ENCODE measurements around the gene RNF157.

Gene RNF157

DNA sequence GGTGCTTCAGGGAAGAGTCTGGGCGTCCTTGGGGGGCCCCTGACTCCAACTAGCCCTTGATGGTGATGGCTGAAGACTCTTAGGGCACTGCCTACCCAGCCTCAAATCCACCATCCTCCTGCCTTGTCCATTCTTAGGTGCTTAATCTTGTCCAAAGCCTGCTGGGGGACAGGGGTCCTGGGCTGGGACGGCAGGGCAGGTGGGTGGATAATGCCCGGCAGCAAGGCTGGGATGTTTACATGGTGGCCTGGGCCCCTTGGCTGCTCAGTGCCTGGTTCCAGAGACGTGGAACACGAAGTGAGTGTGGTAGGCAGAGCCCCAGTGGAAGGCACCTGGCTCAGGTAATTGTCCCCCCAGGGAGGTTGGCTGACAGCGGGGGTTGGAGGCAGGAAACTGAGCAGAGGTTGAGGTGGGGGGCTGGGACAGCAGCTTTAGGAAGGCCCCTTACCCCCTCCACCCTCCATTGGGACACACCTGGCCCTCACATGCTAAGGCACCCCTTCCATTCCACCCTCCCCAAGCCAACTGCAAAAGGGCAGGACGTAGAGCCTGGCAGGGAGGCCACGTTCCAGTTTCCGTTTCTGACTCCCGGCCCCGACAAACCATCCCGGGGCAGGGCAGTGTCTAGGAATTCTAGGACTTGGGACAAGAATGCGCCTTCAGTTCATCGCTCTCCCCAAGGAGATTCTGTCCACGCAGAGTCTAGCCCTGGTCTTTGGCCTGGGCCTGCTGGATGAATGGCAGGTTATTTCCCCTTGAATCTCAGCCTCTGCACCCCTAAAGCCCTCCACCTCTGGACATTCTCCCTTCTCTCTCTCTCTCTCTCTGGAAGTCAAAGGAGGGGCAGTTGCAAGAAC is 101.2 kb downstream of the RNF157 start:
- peak; percentile 72 for DNase-seq

DNA sequence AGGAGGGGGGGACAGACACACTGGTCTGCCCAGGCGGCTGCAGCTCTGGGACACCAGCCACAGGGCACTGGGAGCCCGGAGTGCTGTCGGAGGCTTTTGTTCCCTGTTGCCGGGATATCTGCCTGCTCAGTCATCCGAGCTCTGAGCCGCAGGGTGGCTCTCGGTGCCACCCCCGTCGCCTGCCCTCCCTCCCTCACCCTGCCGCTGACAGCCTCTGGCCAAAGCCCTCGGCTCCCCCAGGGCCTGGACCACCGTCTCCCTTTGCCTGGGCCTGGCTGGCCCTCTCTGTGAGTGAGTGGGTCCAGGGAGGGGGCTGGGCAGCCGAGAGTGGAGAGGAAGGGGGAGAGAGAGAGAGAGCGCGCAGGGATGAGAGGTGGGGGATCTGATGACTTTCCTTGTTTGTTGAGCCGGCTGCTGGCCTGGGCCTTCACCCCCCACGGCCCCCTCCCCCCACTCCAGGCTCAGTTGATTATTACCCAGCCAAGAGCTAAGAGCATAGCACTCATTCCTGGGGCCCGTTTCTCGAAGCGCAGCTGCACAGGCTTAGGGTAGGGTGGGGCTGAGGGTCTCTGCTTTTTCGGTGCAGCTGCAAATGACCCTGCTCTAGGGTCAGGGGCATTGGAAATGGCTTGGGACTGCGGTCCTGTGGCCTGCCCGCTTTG is 101.9 kb downstream of the RNF157 start:
- peak; percentile 93 for DNase-seq

DNA sequence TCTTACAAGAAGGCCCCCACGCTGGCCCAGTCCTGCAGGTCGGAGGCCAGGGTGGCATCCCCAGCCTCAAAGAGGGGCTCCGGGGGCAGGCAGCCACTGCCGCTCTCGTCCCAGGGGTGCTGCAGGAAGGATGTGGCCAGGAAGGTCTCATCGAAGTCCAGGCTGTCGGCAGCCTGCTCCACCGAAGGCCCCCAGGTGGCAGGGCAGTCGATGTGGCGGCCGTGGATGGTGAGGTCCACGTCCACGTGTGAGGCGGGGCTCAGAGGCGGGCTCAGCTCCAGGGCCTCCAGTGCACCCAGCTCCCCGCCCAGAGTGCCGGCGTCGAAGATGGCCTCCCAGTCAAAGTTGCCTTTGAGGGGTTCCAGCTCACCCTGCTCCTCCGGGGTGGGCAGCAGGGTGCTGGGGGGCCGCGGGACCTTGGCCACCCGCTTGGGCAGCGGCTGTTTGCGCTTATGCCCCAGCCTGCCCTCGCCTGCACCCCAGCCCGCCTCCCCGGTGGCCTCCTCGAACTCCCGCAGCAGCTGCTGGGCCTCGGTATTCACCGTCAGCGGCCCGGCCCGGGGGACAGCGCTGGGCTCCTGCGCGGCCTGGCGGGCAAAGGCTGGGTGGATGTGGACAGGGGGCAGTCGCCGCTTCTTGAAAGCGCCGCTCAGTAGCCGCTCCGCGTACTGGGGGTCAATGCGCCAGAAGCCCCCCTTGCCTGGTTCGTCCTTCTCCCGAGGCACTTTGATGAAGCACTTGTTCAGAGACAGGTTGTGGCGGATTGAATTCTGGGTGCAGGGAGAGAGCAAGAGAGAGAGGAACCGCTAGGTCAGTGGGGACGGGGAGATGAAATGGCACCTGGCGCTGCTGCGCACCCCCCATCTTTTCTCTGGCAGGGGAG is 102.7 kb downstream of the RNF157 start:
- DNase-seq, result peak; percentile 39

DNA sequence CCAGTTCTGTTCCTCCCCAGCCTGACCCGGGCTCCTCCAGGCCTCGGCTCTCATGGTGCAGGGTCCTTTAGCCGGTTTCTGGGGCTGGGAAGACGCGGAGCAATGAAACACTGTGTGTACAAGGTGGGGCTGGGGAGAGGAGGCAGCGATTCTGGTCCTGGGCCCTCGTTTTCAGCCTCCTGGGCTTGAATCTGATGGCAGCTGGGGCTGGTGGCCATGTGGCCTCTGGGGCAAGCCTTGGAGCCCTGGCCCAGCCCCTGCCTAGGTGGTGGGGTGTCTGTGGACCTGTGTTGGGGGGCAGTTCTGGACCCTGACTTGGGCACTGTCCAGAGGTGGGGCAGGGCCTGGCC is 103.3 kb downstream of the RNF157 start:
- peak; percentile 46 for DNase-seq

DNA sequence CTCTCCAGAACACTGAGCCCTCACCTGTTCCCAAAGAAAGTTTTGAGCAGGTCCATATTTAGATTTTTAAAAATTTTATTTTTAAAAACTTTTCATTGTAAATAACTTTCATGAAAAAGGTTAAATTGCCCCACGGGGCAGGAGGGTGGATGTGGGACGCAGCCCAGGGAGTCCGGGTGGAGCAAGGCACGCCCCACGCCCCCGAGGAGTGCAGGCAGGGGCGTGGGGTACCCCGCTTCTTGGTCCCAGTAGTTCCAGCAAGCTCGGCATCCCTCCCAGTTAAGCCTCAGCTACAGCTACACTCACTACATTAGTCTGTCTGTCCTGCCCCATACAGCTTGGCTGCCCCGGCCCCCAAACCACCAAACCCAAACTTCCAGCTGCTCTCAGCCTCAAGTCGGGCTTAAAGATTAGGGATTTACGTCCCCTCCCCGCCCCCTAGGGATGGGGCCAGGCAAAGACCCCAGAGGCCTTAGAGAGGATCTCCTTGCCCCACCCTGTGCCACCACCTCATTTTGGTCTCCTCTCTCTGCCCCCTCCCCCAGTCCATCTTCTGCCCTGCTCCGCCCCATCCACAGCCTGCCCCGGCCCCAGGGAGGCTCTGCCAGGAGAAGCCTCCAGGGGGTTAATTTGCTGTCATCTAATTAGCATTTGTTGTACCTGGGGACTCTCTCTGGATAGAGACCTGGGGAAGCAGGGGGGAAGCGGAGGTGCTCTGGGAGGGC is 103.9 kb downstream of the RNF157 start:
- DNase-seq, result peak; percentile 46

DNA sequence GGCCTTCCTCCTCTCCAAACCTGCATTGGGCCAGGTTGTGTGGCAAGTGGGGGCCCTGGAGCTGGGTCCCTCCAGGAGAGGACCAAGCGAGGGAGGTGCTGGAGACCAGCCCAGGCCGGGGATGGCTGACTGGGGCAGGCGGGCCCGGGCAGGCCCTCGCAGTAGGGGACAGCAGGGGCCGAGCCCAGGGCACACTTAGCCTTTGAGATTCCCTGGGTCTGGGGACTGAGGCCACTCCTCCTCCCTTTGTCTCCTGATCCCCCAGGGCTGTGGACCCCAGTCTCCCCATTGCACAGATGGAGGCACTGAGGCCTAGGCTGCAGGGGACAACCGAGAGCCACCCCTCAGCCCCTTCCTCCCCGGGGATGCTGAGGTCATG is 104.5 kb downstream of the RNF157 start:
- DNase-seq, result peak; percentile 29

DNA sequence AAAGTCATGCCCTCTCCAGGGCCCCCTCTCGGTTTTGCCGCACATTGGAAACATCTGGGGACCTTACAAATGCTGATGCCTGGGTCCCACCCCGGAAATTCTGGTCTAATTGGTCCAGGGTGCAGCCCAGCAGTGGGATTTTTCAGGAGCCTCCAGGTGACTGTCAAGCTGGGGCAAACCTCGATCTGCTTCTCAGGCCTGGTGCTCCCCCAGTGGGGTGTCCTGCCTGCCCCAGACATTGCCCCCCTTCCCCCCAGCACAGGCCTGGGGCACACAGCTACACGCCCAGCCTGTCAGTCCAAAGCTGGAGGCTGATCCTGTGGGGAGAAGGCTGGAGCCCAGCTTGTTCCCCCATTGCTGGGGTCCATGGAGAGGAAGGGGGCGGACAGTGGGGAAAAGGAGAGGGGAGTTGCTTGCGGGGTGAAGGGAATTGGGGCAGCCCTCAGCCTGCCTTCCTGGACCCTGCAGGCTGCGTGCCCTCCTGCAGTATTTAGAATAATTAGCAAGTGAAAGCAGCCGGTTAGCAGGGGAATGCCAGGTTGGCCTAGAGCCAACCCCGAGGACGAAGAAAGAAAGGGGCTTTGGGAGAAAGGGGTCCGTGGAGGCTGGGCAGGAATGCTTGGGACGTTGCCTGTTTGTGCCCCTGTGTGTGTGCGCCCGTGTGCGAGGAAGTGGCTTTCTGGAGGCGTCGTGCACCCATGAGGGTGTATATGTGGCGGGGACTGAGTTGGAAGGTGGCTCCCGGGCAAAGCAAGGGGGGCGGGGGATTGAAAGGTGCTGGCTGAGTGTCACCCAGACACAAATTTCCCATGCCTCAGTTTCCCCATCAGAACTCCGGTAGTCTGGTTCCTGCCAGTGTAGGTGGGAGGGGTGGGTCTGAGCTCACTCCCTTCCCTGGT is 105.1 kb downstream of the RNF157 start:
- DNase-seq, result no peak

DNA sequence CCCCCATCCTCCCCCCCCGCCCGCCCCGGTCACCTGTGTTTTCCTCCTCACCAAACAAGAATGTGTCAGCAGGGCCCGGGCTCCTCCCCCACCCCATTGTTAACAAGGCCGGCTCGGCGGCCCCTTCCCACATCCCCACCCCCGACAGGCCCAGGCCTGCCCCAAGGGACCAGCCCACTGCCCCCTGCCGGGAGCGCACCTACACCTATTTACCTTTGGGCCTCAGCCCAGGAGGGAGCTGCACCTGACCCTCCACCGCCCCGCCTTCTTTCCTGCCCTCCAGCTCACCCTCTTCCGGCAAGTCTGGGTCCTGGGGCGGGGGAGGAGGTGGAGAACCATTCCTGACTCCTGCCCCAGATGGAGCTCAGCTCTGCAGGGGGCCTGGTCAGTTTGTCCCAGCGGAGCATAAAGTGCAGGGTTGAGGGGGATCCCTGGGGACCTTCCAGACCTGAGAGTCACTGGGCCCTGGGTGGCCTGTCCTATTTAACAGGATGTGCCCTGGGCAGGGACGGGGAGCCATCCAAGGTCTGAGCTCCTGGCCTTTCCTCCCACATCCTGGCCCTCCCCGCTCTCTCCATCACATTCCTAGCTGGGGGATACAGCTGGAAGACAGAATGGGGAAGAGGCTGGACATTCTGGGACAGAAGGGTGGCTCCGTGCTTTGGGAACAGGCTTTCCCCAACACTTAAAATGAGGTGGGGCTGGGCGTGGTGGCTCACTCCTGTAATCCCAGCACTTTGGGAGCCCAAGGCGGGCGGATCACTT is 107.5 kb downstream of the RNF157 start:
- DNase-seq, result peak; percentile 96

DNA sequence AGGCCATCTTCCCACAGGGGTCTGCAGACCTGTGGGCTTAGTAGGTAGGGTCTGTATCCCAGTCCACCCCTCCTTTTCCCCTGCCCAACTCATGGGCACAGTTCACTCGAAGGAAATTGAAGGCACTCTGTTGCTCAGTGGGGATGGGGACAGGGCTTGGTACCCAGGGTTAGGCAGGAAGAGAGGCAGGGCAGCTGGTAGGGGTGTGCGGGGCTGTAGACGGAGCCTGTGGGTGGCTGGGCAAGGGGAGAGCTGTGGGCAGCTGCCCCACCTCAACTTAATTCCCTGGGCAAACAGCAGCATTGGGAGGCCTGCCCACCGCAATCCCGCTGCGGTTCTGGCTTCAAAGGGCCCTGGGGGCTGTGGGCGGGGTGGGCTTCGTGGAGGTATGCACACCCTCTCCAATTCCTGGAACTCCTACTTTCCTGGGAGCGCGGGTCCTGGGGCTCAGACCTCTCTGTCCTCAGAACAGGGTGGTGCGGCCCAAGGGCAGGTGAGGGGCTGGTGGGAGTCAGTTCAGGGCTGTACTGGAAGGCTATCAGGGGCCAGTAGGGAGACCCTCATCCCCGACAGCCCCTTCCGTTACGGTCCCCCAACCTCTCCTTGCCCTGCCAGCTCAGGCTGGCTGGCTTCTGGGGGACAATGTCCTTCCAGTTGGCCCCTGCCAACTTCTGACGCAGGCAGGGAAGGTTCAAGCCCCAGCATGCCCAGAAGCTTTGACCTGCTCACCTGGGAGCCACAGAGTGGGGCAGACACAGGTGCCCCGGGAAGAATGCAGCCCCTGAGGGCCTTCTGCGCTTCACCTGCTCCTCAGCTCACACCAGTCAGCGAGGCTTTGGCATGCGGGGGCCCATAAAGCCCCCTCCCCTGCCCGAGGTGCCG is 108.4 kb downstream of the RNF157 start:
- peak; percentile 89 for DNase-seq

DNA sequence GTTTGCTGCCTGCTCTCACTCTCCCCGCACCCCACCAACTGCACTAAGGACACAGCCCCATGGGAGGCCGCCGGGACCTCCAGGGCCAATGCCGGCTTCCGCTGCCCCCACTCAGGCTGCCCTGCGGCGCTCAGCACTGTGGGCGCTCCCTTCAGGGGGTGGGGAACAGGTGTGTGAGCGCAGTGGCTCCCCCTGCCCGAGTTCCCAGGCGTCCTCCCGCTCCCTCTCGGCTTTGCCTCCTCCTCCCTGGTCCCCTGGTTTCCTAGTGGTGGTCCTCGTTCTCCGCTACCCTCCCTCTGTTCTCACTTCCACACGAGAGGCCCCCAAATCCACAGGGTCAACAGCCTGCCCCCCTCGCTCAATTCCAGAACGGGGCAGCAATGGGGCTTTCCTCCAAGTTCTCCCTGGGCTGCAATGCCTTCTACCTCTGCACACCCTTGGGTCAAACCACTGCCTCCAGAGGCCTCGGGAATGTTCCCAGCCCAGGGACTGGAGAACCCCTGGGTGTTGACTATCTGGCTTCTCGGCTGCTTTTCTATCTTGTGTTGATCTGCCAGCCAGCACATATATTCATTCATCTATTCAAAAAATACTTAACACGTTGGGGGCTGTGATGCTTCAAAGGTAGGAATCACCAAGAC is 109.1 kb downstream of the RNF157 start:
- peak; percentile 38 for DNase-seq

DNA sequence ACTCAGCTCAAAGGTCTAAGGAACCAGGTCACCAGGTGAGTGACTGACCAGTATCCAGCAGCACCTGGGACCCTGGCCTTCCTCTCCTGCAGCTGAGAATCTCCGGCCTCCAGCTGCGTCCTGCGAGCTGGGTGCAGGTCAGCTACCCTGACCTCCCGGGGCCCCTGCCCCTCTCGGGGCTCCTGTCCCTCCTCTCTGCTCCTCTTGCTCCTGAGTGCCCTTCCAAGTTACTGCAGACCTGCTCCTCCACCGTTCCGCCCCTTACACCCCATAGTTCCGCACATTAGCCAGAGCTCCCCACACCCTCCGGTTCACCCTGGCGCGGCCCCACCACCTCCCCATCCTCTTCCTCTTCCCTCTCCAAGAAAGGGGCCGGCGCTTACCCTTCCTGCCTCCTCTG is 109.8 kb downstream of the RNF157 start:
- no peak for DNase-seq

DNA sequence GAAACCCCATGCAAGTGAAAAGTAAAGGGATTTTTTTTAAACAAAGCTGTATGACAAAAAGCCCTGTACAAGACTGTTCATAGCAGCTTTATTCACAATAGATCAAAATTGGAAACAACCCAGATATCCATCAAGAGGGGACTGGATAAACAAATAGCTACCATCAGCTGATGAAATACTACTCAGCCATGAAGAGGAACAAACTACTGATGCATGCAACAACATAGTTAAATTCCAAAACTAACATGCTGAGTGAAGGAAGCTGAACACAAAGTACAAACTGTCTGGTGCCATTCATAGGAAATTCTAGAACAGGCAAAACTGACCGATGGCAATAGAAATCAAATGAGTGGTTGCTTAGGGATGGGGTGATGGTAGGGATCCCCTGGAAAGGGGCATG is 114.4 kb downstream of the RNF157 start:
- DNase-seq, result no peak

DNA sequence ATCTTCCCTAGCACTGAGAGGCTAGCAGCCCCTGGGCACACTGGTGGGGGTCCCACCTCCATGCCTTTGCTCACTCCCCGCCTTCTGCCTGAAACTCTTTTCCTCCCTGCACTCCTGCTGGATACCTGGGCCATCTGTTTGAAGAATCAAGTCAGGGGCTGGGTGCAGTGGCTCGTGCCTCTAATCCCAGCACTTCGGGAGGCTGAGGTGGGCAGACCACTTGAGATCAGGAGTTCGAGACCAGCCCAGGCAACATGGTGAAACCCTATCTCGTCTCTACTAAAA is 115.0 kb downstream of the RNF157 start:
- no peak for DNase-seq

DNA sequence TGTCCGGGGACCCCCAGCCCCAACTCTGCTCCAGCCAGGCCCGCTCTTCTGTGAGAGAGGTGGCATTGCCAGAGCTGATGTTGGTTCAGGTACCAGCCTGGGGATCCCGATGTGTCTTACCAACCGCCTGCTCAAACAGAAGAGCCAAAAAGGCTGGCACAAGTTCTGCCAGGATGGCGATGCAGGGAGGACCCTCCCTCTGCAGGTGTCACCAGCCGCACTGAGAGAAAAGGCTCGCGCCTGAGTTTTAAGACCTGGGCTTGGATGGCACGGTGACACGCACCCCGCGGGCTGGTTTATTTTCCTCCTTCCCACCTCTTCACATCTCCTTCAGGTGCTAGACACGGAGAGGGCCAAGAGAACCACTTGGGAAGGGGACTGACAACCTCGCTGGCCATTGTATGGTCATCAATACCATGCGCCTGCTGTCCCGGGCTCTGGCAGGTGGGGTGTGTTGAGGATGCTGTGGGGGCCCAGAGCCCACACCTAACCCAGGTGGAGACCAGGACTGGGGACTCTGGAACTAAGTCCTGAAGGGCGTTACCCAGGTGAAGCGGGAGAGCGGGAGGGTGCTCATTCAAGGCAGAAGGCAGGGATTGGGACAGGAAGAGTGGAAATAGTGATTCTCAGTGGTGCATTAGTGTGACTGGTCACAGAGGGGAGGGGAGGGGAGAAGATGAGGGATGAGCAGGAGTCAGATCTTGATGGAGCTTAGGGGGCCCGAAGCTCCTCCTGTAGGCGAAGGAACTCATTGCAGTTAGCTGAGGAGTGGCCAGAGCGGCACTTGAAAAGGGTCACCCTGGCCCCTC is 115.5 kb downstream of the RNF157 start:
- no peak for DNase-seq

DNA sequence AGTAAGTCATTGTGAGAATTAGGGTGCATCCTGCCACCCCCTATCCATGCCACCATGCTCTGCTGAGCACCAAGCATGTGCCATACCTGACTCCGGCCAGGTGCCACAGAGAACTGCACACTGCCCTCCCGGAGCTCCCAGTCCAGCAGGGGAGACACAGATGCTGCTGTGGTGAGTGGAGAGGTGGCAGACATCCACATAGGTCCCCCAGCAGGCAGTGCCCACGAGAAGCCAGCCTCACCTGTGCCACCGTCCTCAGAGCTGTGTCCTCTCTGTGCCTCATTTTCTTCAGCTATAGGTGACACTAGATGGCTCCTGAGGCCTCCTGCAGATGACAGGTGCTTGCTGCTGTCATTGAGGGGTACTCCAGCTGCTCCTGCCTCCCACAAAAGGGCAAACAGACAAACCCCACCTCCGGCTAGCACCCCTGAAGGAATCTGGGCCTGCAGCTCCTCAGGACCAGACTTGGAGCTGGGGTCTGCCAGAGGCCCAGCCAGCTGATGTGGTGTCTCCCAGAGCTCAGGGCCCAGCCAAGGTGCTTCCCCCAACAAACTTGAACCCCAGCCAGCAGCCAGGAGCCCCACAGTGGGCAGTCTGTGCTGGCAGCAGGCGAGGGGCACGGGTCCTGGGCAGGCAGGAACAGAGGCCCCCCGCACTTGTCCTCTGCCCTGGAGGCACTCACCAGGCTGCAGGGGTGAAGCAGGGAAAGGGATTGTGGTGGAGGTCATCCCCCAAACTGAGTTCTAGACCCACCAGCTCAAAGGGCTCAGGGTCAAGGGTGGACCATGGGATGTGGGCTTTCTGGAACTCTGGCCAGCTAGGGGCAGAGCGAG is 116.3 kb downstream of the RNF157 start:
- peak; percentile 71 for DNase-seq

DNA sequence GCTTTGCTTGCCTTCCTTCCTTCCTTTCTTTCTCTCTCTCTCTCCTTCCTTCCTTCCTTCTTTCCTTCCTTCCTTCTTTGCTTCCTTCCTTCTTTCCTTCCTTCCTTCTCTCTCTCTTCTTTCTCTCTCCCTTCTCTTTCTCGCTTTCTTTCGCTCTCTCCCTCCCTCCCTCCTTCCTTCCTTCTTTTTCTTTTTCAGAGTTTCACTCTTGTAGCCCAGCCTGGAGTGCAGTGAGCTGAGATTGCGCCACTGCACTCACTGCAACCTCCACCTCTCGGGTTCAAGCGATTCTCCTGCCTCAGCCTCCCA is 117.1 kb downstream of the RNF157 start:
- DNase-seq, result no peak

DNA sequence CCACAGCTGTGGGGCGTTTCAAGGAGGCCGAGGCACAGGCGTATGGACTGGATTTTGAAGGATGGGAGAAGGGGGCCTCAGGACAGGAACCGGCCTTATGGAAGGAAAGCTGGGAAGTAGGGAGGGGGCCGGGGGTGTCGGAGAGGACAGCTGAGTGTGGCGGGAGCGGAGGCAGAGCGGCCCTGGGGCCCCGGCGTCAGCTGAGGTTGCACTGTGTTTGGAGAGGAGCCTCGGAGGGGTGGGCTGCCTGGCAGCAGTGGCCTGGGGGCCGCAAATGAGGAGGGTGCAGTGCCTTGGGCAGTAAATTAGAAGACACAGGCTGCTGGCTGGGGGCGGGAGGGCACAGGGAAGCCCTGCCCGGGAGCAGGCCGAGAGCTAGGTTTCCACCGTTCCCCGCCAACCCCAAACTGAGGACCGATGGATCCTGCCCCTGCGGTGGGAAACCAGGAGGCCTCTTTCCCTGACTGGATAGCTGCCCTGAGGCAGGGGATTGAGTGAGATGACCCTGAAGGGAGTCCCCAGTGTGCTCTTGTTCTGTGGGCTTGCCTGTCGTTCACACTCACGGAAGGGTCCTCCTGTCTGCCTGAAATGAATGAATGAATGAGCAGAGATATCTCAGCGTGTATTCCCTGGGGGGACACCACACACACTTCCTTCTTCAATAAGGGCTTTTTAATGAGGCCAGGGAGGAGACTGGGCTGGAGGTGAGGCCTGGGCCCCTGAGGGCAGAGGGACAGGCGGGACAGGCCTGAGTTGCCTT is 117.7 kb downstream of the RNF157 start:
- DNase-seq, result peak; percentile 20
